K562 (cell line): Measurements from ENCODE around the gene SART3. TPM values are rescaled to one million over a fixed set of nuclear protein-coding genes. Genes with fewer than 3 reads are reported as not detected.

Experiments used
- polyA plus RNA-seq, 8 experiments: library from polyadenylated mRNA; depleted of rRNA in 4 of 8; stranded (reverse) in 5 of 8; unstranded in 3 of 8; fragments of >200 nt; fragmentation: Nextera tagmentation in 2 of 8; fragmentation: Illumina TruSeq in 1 of 8; extraction: Ambion mirVana in 2 of 8; extraction: Trizol in 1 of 8; gene quantifications; 2 replicates each; pipeline versions ENCODE4 v1.2.1 to v1.2.3, GENCODE V29; 2011 to 2014; ENCODE audit warnings: inconsistent platforms in 1 of 8, missing spikeins in 1 of 8
- total RNA-seq, 7 experiments: library from RNA; depleted of rRNA in 6 of 7; stranded (reverse); fragments of >200 nt in 6 of 7; fragmentation: Illumina TruSeq in 2 of 7; extraction: Trizol in 2 of 7; gene quantifications; 2 replicates each; pipeline versions ENCODE4 v1.2.1 to v1.2.3, GENCODE V29; 2011 to 2021; ENCODE audit warnings: low replicate concordance in 1 of 7

Gene SART3
- total and polyA plus RNA-seq, 9 of the 15 experiments (the other 6 are each of a cell fraction or from before 2014, with no cell fraction given) = 8.9 to 167 (median 56.7) TPM

Other genes with a start within 250 kb of the SART3 start
- 0.16 and 0.32 TPM in 2 replicates for gene CMKLR1, start 221.9 kb downstream of the SART3 start, total RNA-seq (2014; rRNA removed)
- gene CMKLR1, start 221.9 kb downstream of the SART3 start, total RNA-seq (2014; rRNA removed; fragmentation: Illumina TruSeq; extraction: Trizol) = 0.11 and 0.29 TPM in 2 replicates
- gene CMKLR1, start 221.9 kb downstream of the SART3 start, total RNA-seq (2015; rRNA removed; fragmentation: Illumina TruSeq; extraction: Trizol) = 0.15 and 0.33 TPM in 2 replicates
- 0.20 and 0.29 TPM in 2 replicates for gene CMKLR1, start 221.9 kb downstream of the SART3 start, total RNA-seq (2021)
- gene CMKLR1, start 221.9 kb downstream of the SART3 start, polyA plus RNA-seq (2011; rRNA removed) = 0.30 and 1.4 TPM in 2 replicates
- gene CMKLR1, start 221.9 kb downstream of the SART3 start, polyA plus RNA-seq (2014; fragmentation: Illumina TruSeq; extraction: Trizol) = 0.33 and 0.67 TPM in 2 replicates
- under 1 TPM; 0.11 to 0.13 TPM for gene CMKLR1, start 221.9 kb downstream of the SART3 start, polyA plus RNA-seq (2014; fragmentation: Nextera tagmentation; extraction: Ambion mirVana)
- gene CMKLR1, start 221.9 kb downstream of the SART3 start, polyA plus RNA-seq (2014; rRNA removed) = 0.12 and 0.36 TPM in 2 replicates
- 3.1 and 4.5 TPM in 2 replicates for gene FICD, start 45.9 kb downstream of the SART3 start, total RNA-seq (2014; rRNA removed)
- 1.9 TPM in 2 replicates for gene FICD, start 45.9 kb downstream of the SART3 start, total RNA-seq (2014; rRNA removed; fragmentation: Illumina TruSeq; extraction: Trizol)
- 2.8 and 3.1 TPM in 2 replicates for gene FICD, start 45.9 kb downstream of the SART3 start, total RNA-seq (2015; rRNA removed; fragmentation: Illumina TruSeq; extraction: Trizol)
- gene FICD, start 45.9 kb downstream of the SART3 start, total RNA-seq (2021) = 3.0 and 3.4 TPM in 2 replicates
- gene FICD, start 45.9 kb downstream of the SART3 start, polyA plus RNA-seq (2011; rRNA removed) = 0.80 and 0.88 TPM in 2 replicates
- 1.6 and 2.0 TPM in 2 replicates for gene FICD, start 45.9 kb downstream of the SART3 start, polyA plus RNA-seq (2014; fragmentation: Illumina TruSeq; extraction: Trizol)
- 1 to 10 TPM; 1.1 to 1.2 TPM for gene FICD, start 45.9 kb downstream of the SART3 start, polyA plus RNA-seq (2014; fragmentation: Nextera tagmentation; extraction: Ambion mirVana)
- gene FICD, start 45.9 kb downstream of the SART3 start, polyA plus RNA-seq (2014; rRNA removed) = 2.1 and 2.7 TPM in 2 replicates
- gene ISCU, start 1.4 kb upstream of the SART3 start, total RNA-seq (2014; rRNA removed) = 92.5 and 136 TPM in 2 replicates
- gene ISCU, start 1.4 kb upstream of the SART3 start, total RNA-seq (2014; rRNA removed; fragmentation: Illumina TruSeq; extraction: Trizol) = 74.2 and 77.5 TPM in 2 replicates
- 75.6 and 77.3 TPM in 2 replicates for gene ISCU, start 1.4 kb upstream of the SART3 start, total RNA-seq (2015; rRNA removed; fragmentation: Illumina TruSeq; extraction: Trizol)
- gene ISCU, start 1.4 kb upstream of the SART3 start, total RNA-seq (2021) = 67.8 and 68.7 TPM in 2 replicates
- 80.9 and 89.6 TPM in 2 replicates for gene ISCU, start 1.4 kb upstream of the SART3 start, polyA plus RNA-seq (2011; rRNA removed)
- gene ISCU, start 1.4 kb upstream of the SART3 start, polyA plus RNA-seq (2014; fragmentation: Illumina TruSeq; extraction: Trizol) = 69.4 and 77.7 TPM in 2 replicates
- 10 to 100 TPM; 15.9 to 19.8 TPM for gene ISCU, start 1.4 kb upstream of the SART3 start, polyA plus RNA-seq (2014; fragmentation: Nextera tagmentation; extraction: Ambion mirVana)
- 84.7 and 86.8 TPM in 2 replicates for gene ISCU, start 1.4 kb upstream of the SART3 start, polyA plus RNA-seq (2014; rRNA removed)
- gene TMEM119, start 36.9 kb upstream of the SART3 start, total RNA-seq (2014; rRNA removed) = not detected in 2 replicates
- not detected in 2 replicates for gene TMEM119, start 36.9 kb upstream of the SART3 start, total RNA-seq (2014; rRNA removed; fragmentation: Illumina TruSeq; extraction: Trizol)
- not detected in 2 replicates for gene TMEM119, start 36.9 kb upstream of the SART3 start, total RNA-seq (2015; rRNA removed; fragmentation: Illumina TruSeq; extraction: Trizol)
- gene TMEM119, start 36.9 kb upstream of the SART3 start, total RNA-seq (2021) = 0.18 TPM in 1 of 2 replicates, not detected in the other
- not detected in 2 replicates for gene TMEM119, start 36.9 kb upstream of the SART3 start, polyA plus RNA-seq (2011; rRNA removed)
- not detected in 2 replicates for gene TMEM119, start 36.9 kb upstream of the SART3 start, polyA plus RNA-seq (2014; fragmentation: Illumina TruSeq; extraction: Trizol)
- not detected for gene TMEM119, start 36.9 kb upstream of the SART3 start, polyA plus RNA-seq (2014; fragmentation: Nextera tagmentation; extraction: Ambion mirVana)
- gene TMEM119, start 36.9 kb upstream of the SART3 start, polyA plus RNA-seq (2014; rRNA removed) = not detected in 2 replicates
- gene SELPLG, start 72.7 kb upstream of the SART3 start, total RNA-seq (2014; rRNA removed) = 1.7 and 3.4 TPM in 2 replicates
- 0.54 and 0.76 TPM in 2 replicates for gene SELPLG, start 72.7 kb upstream of the SART3 start, total RNA-seq (2014; rRNA removed; fragmentation: Illumina TruSeq; extraction: Trizol)
- gene SELPLG, start 72.7 kb upstream of the SART3 start, total RNA-seq (2015; rRNA removed; fragmentation: Illumina TruSeq; extraction: Trizol) = 10.2 TPM in 2 replicates
- gene SELPLG, start 72.7 kb upstream of the SART3 start, total RNA-seq (2021) = 2.2 and 2.5 TPM in 2 replicates
- 1.4 and 1.6 TPM in 2 replicates for gene SELPLG, start 72.7 kb upstream of the SART3 start, polyA plus RNA-seq (2011; rRNA removed)
- gene SELPLG, start 72.7 kb upstream of the SART3 start, polyA plus RNA-seq (2014; fragmentation: Illumina TruSeq; extraction: Trizol) = 3.3 and 3.9 TPM in 2 replicates
- gene SELPLG, start 72.7 kb upstream of the SART3 start, polyA plus RNA-seq (2014; fragmentation: Nextera tagmentation; extraction: Ambion mirVana) = under 1 TPM; 0.22 to 0.34 TPM
- gene SELPLG, start 72.7 kb upstream of the SART3 start, polyA plus RNA-seq (2014; rRNA removed) = 1.2 and 2.8 TPM in 2 replicates
- gene CORO1C, start 170.3 kb upstream of the SART3 start, total RNA-seq (2014; rRNA removed) = 118 and 123 TPM in 2 replicates
- 154 and 166 TPM in 2 replicates for gene CORO1C, start 170.3 kb upstream of the SART3 start, total RNA-seq (2014; rRNA removed; fragmentation: Illumina TruSeq; extraction: Trizol)
- 141 and 147 TPM in 2 replicates for gene CORO1C, start 170.3 kb upstream of the SART3 start, total RNA-seq (2015; rRNA removed; fragmentation: Illumina TruSeq; extraction: Trizol)
- 206 TPM in 2 replicates for gene CORO1C, start 170.3 kb upstream of the SART3 start, total RNA-seq (2021)
- 265 and 280 TPM in 2 replicates for gene CORO1C, start 170.3 kb upstream of the SART3 start, polyA plus RNA-seq (2011; rRNA removed)
- gene CORO1C, start 170.3 kb upstream of the SART3 start, polyA plus RNA-seq (2014; fragmentation: Illumina TruSeq; extraction: Trizol) = 142 and 159 TPM in 2 replicates
- gene CORO1C, start 170.3 kb upstream of the SART3 start, polyA plus RNA-seq (2014; fragmentation: Nextera tagmentation; extraction: Ambion mirVana) = 10 to 100 TPM; 55.2 to 68.6 TPM
- gene CORO1C, start 170.3 kb upstream of the SART3 start, polyA plus RNA-seq (2014; rRNA removed) = 125 and 150 TPM in 2 replicates